Measurements from ENCODE around the gene GABRB1.

The GABRB1 gene

GRCh38 chr4:47073647-47074046 lies 42.3 kb downstream of the GABRB1 start:
- no peaks in the 10 kb centered on the region for H3K36me3 ChIP-seq
- no peak overlapping the region for H3K4me3 ChIP-seq
- no peaks in the 10 kb centered on the region for H3K27me3 ChIP-seq
- TF ChIP-seq CTCF (IDR thresholded peaks at IDR 0.05): no peak
- H3K9me3 ChIP-seq: no peaks in the 10 kb centered on the region
- H3K27ac ChIP-seq: no peak overlapping the region
- intact Hi-C loops (cut with DNase I; ENCODE audit: low total_unique reads): no loop called here
- H3K4me1 ChIP-seq: peaks cover 0 to 20% (median 5%) of the 10 kb centered on the region in 4 donors
- no peak for DNase-seq

GRCh38 chr4:47074816-47075215 lies 43.4 kb downstream of the GABRB1 start:
- Histone ChIP-seq H3K4me1 (peaks cover 0 to 20% (median 5%) of the 10 kb centered on the region in 4 donors), H3K27ac (no peak overlapping the region), H3K4me3 (no peak overlapping the region), H3K27me3 (no peaks in the 10 kb centered on the region), H3K9me3 (no peaks in the 10 kb centered on the region), H3K36me3 (no peaks in the 10 kb centered on the region)
- no peak for TF ChIP-seq CTCF (IDR thresholded peaks at IDR 0.05)
- intact Hi-C loops (cut with DNase I; ENCODE audit: low total_unique reads): no loop called here
- DNase-seq: no peak

GRCh38 chr4:47075262-47075661 lies 43.9 kb downstream of the GABRB1 start:
- no peak overlapping the region for H3K27ac ChIP-seq
- intact Hi-C loops (cut with DNase I; ENCODE audit: low total_unique reads): no loop called here
- no peaks in the 10 kb centered on the region for H3K36me3 ChIP-seq
- H3K4me1 ChIP-seq: peaks cover 0 to 20% (median 5%) of the 10 kb centered on the region in 4 donors
- no peak overlapping the region for H3K4me3 ChIP-seq
- DNase-seq: no peak
- no peak for TF ChIP-seq CTCF (IDR thresholded peaks at IDR 0.05)
- H3K27me3 ChIP-seq: no peaks in the 10 kb centered on the region
- no peaks in the 10 kb centered on the region for H3K9me3 ChIP-seq

- no peak overlapping the region for H3K27ac ChIP-seq
- intact Hi-C loops (cut with DNase I; ENCODE audit: low total_unique reads): no loop called here
- H3K36me3 ChIP-seq: no peaks in the 10 kb centered on the region
- H3K9me3 ChIP-seq: no peaks in the 10 kb centered on the region
- TF ChIP-seq CTCF (IDR thresholded peaks at IDR 0.05): no peak
- no peak for DNase-seq
- H3K27me3 ChIP-seq: no peaks in the 10 kb centered on the region
- H3K4me3 ChIP-seq: no peak overlapping the region
- H3K4me1 ChIP-seq: peaks cover 0 to 20% (median 5%) of the 10 kb centered on the region in 4 donors
Measured at GRCh38 chr4:47075919-47076318, 44.6 kb downstream of the GABRB1 start.

GRCh38 chr4:47084111-47084510 lies 52.7 kb downstream of the GABRB1 start:
- H3K9me3 ChIP-seq: no peaks in the 10 kb centered on the region
- no peaks in the 10 kb centered on the region for H3K4me1 ChIP-seq
- no peak for DNase-seq
- H3K36me3 ChIP-seq: no peaks in the 10 kb centered on the region
- no peaks in the 10 kb centered on the region for H3K27me3 ChIP-seq
- H3K27ac ChIP-seq: no peak overlapping the region
- H3K4me3 ChIP-seq: no peak overlapping the region
- TF ChIP-seq CTCF (IDR thresholded peaks at IDR 0.05): no peak
- intact Hi-C loops (cut with DNase I; ENCODE audit: low total_unique reads): no loop called here

- intact Hi-C loops (cut with DNase I; ENCODE audit: low total_unique reads): no loop called here
- DNase-seq: no peak
- Histone ChIP-seq H3K9me3 (no peaks in the 10 kb centered on the region), H3K27ac (no peak overlapping the region), H3K4me3 (no peak overlapping the region), H3K36me3 (no peaks in the 10 kb centered on the region), H3K4me1 (no peaks in the 10 kb centered on the region), H3K27me3 (no peaks in the 10 kb centered on the region)
- TF ChIP-seq CTCF (IDR thresholded peaks at IDR 0.05): no peak
Measured at GRCh38 chr4:47084795-47085194, 53.4 kb downstream of the GABRB1 start.

All from tibial artery (tissue), 4 donors.